Measurements from ENCODE around the gene SPON2. TPM values are rescaled to one million over a fixed set of nuclear protein-coding genes. Genes with fewer than 3 reads are reported as not detected.

The SPON2 gene
- polyA plus RNA-seq, 2 donors, result 17.0 to 26.9 TPM

- H3K4me3 ChIP-seq (ENCODE audit: low read depth in 1 of 2, low read length in 2 of 2), result no peak overlapping the region
- no peaks in the 10 kb centered on the region for H3K9me3 ChIP-seq (ENCODE audit: control insufficient read depth in 2 of 2, insufficient read depth in 1 of 2, low read depth in 1 of 2, low read length in 1 of 2)
- 87 to 88% methylated on average over 16 of the region's 16 CpGs for WGBS, 2 donors
- H3K27ac ChIP-seq (ENCODE audit: low read depth in 2 of 2, low read length in 1 of 2), result no peak overlapping the region
- no peaks in the 10 kb centered on the region for H3K27me3 ChIP-seq (ENCODE audit: control insufficient read depth in 1 of 2, insufficient read depth in 2 of 2, low read length in 2 of 2)
- peaks cover 6 to 20% of the 10 kb centered on the region in 2 donors for H3K4me1 ChIP-seq (ENCODE audit: control insufficient read depth in 2 of 2, insufficient read depth in 2 of 2, low read length in 1 of 2)
- H3K36me3 ChIP-seq (ENCODE audit: control insufficient read depth in 2 of 2, insufficient read depth in 2 of 2, low read length in 1 of 2), result no peaks in the 10 kb centered on the region
These were observed 23.6 kb upstream of the SPON2 start for GRCh38 chr4:1195891-1196401.

GRCh38 chr4:1195109-1195671 lies 22.8 kb upstream of the SPON2 start:
- no peaks in the 10 kb centered on the region for H3K27me3 ChIP-seq (ENCODE audit: control insufficient read depth in 1 of 2, insufficient read depth in 2 of 2, low read length in 2 of 2)
- H3K4me3 ChIP-seq (ENCODE audit: low read depth in 1 of 2, low read length in 2 of 2), result no peak overlapping the region
- H3K4me1 ChIP-seq (ENCODE audit: control insufficient read depth in 2 of 2, insufficient read depth in 2 of 2, low read length in 1 of 2), result peaks cover 6 to 20% of the 10 kb centered on the region in 2 donors
- H3K36me3 ChIP-seq (ENCODE audit: control insufficient read depth in 2 of 2, insufficient read depth in 2 of 2, low read length in 1 of 2), result no peaks in the 10 kb centered on the region
- H3K9me3 ChIP-seq (ENCODE audit: control insufficient read depth in 2 of 2, insufficient read depth in 1 of 2, low read depth in 1 of 2, low read length in 1 of 2), result no peaks in the 10 kb centered on the region
- peak overlapping the region in 1 of 2 donors; percentile 15 for H3K27ac ChIP-seq (ENCODE audit: low read depth in 2 of 2, low read length in 1 of 2)
- WGBS, 2 donors, result 80 to 81% methylated on average over 26 to 29 of the region's 29 CpGs

GRCh38 chr4:1194010-1194900 lies 21.9 kb upstream of the SPON2 start:
- WGBS, 2 donors, result 66 to 68% methylated on average over 47 to 52 of the region's 52 CpGs
- Histone ChIP-seq H3K4me1 (ENCODE audit: control insufficient read depth in 2 of 2, insufficient read depth in 2 of 2, low read length in 1 of 2) (peaks cover 6 to 20% of the 10 kb centered on the region in 2 donors), H3K4me3 (ENCODE audit: low read depth in 1 of 2, low read length in 2 of 2) (no peak overlapping the region), H3K27me3 (ENCODE audit: control insufficient read depth in 1 of 2, insufficient read depth in 2 of 2, low read length in 2 of 2) (no peaks in the 10 kb centered on the region), H3K9me3 (ENCODE audit: control insufficient read depth in 2 of 2, insufficient read depth in 1 of 2, low read depth in 1 of 2, low read length in 1 of 2) (no peaks in the 10 kb centered on the region), H3K36me3 (ENCODE audit: control insufficient read depth in 2 of 2, insufficient read depth in 2 of 2, low read length in 1 of 2) (no peaks in the 10 kb centered on the region), H3K27ac (ENCODE audit: low read depth in 2 of 2, low read length in 1 of 2) (peak overlapping the region; percentile 66 to 72)

DNA sequence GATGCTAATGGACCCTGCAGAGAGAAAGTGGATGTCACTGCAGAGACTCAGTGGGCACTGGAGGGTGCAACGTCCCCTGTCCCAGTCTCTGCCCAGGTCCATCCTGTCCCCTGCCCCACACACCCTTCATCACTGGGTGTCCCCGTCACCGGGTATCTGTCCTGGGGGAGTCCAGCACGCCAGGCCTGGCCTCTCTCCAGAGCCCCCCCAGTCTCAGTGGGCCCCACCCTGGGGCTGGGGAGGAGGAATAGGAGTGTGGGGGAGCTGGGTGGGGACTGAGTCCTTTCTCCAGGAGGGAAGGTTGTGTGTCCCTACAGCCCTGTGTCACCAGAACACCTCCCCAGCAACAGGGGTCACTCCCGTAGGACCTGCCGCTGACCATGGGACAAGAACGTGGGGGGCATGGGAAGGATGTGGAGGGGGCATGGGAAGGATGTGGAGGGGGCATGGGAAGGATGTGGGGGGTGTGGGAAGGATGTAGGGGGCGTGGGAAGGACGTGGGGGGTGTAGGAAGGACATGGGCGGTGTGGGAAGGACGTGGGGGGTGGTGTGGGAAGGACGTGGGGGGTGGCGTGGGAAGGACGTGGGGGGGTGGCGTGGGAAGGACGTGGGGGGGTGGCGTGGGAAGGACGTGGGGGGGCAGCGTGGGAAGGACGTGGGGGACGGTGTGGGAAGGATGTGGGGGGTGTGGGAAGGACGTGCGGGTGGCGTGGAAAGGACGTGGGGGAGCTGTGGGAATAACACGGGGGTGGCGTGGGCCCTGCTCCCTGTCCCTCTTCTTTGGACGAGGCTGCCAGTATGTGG lies 21.0 kb upstream of the SPON2 start:
- Histone ChIP-seq H3K4me1 (ENCODE audit: control insufficient read depth in 2 of 2, insufficient read depth in 2 of 2, low read length in 1 of 2) (peaks cover 6 to 20% of the 10 kb centered on the region in 2 donors), H3K27ac (ENCODE audit: low read depth in 2 of 2, low read length in 1 of 2) (peak overlapping the region; percentile 78 to 82), H3K27me3 (ENCODE audit: control insufficient read depth in 1 of 2, insufficient read depth in 2 of 2, low read length in 2 of 2) (no peaks in the 10 kb centered on the region), H3K4me3 (ENCODE audit: low read depth in 1 of 2, low read length in 2 of 2) (no peak overlapping the region), H3K36me3 (ENCODE audit: control insufficient read depth in 2 of 2, insufficient read depth in 2 of 2, low read length in 1 of 2) (no peaks in the 10 kb centered on the region), H3K9me3 (ENCODE audit: control insufficient read depth in 2 of 2, insufficient read depth in 1 of 2, low read depth in 1 of 2, low read length in 1 of 2) (no peaks in the 10 kb centered on the region)
- WGBS, 2 donors, result 45 to 46% methylated on average over 21 to 28 of the region's 28 CpGs

DNA sequence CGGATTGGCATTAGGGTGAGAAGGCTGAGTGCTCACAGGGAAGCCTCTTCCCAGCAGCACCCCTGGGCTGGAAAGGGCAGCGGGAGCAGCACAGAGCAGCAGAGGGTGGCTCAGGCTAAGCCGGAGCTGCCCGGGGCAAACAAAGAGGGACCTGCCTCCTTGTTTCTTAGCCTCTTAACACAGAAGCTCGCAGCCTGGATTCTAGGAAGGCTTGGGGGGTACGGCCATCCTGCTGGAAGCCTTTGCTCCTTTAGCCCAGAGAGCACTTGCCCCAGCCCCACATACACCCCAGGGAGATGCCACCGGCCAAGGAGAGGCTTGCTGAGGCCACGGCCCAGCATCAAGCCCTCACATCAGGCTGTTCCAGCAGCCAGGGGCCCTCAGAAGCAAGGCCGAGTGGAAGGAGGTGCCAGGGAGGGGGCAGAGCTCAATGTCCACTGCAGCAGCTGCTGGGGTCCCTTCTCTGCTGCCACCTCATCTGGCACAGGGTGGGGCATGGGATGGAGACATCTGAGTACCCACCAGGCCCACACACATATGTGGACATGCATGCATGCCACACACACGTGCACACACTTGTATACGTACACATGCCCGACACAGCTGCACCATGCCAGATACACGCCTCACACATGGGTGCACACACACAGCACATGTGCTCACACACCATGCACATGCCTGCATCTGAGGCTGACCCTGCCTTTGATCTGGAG lies 20.3 kb upstream of the SPON2 start:
- Histone ChIP-seq H3K4me3 (ENCODE audit: low read depth in 1 of 2, low read length in 2 of 2) (no peak overlapping the region), H3K4me1 (ENCODE audit: control insufficient read depth in 2 of 2, insufficient read depth in 2 of 2, low read length in 1 of 2) (peaks cover 6 to 20% of the 10 kb centered on the region in 2 donors), H3K9me3 (ENCODE audit: control insufficient read depth in 2 of 2, insufficient read depth in 1 of 2, low read depth in 1 of 2, low read length in 1 of 2) (no peaks in the 10 kb centered on the region), H3K27ac (ENCODE audit: low read depth in 2 of 2, low read length in 1 of 2) (peak overlapping the region; percentile 78 to 82), H3K27me3 (ENCODE audit: control insufficient read depth in 1 of 2, insufficient read depth in 2 of 2, low read length in 2 of 2) (no peaks in the 10 kb centered on the region), H3K36me3 (ENCODE audit: control insufficient read depth in 2 of 2, insufficient read depth in 2 of 2, low read length in 1 of 2) (no peaks in the 10 kb centered on the region)
- 35 to 42% methylated on average over 13 of the region's 13 CpGs for WGBS, 2 donors

- no peak overlapping the region for H3K4me3 ChIP-seq (ENCODE audit: low read depth in 1 of 2, low read length in 2 of 2)
- H3K27ac ChIP-seq (ENCODE audit: low read depth in 2 of 2, low read length in 1 of 2), result peak overlapping the region; percentile 79 to 82
- H3K9me3 ChIP-seq (ENCODE audit: control insufficient read depth in 2 of 2, insufficient read depth in 1 of 2, low read depth in 1 of 2, low read length in 1 of 2), result no peaks in the 10 kb centered on the region
- H3K4me1 ChIP-seq (ENCODE audit: control insufficient read depth in 2 of 2, insufficient read depth in 2 of 2, low read length in 1 of 2), result peaks cover 6 to 20% of the 10 kb centered on the region in 2 donors
- 22 to 26% methylated on average over 4 of the region's 4 CpGs for WGBS, 2 donors
- no peaks in the 10 kb centered on the region for H3K36me3 ChIP-seq (ENCODE audit: control insufficient read depth in 2 of 2, insufficient read depth in 2 of 2, low read length in 1 of 2)
- H3K27me3 ChIP-seq (ENCODE audit: control insufficient read depth in 1 of 2, insufficient read depth in 2 of 2, low read length in 2 of 2), result no peaks in the 10 kb centered on the region
These were observed 19.7 kb upstream of the SPON2 start for GRCh38 chr4:1192091-1192492.

DNA sequence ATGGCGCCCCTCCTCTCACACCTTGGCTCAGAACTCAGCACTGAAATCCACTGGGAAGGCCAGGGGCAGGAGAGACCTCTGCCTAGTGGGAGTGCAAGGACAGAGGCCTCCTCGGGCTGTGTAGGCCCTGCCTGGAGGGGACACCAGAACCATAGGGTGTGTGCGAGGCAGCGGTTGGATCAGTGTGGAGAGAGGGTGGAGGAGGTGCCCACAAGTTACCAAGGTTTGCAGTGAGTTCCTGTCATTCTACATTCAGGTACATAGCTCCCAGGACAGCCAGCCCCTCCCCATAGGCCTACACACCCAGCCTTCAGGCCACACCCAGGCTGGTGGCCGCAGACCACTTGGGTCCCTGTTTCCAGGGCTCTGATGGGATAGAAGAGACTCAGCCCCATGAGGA lies 19.2 kb upstream of the SPON2 start:
- 44 to 70% methylated on average over 5 of the region's 5 CpGs for WGBS, 2 donors

GRCh38 chr4:1187182-1187581 lies 14.8 kb upstream of the SPON2 start:
- H3K27ac ChIP-seq (ENCODE audit: low read depth in 2 of 2, low read length in 1 of 2), result no peak overlapping the region
- 24 to 29% methylated on average over 1 of the region's 1 CpG for WGBS, 2 donors
- peaks cover 0 to 7% of the 10 kb centered on the region in 2 donors for H3K4me1 ChIP-seq (ENCODE audit: control insufficient read depth in 2 of 2, insufficient read depth in 2 of 2, low read length in 1 of 2)
- no peaks in the 10 kb centered on the region for H3K36me3 ChIP-seq (ENCODE audit: control insufficient read depth in 2 of 2, insufficient read depth in 2 of 2, low read length in 1 of 2)
- no peak overlapping the region for H3K4me3 ChIP-seq (ENCODE audit: low read depth in 1 of 2, low read length in 2 of 2)
- H3K9me3 ChIP-seq (ENCODE audit: control insufficient read depth in 2 of 2, insufficient read depth in 1 of 2, low read depth in 1 of 2, low read length in 1 of 2), result no peaks in the 10 kb centered on the region
- H3K27me3 ChIP-seq (ENCODE audit: control insufficient read depth in 1 of 2, insufficient read depth in 2 of 2, low read length in 2 of 2), result no peaks in the 10 kb centered on the region

More for the DNA sequence above, 19.2 kb upstream of the SPON2 start:
- Histone ChIP-seq H3K27ac (ENCODE audit: low read depth in 2 of 2, low read length in 1 of 2) (peak overlapping the region; percentile 79 to 81), H3K4me1 (ENCODE audit: control insufficient read depth in 2 of 2, insufficient read depth in 2 of 2, low read length in 1 of 2) (peaks cover 6 to 20% of the 10 kb centered on the region in 2 donors), H3K4me3 (ENCODE audit: low read depth in 1 of 2, low read length in 2 of 2) (no peak overlapping the region), H3K36me3 (ENCODE audit: control insufficient read depth in 2 of 2, insufficient read depth in 2 of 2, low read length in 1 of 2) (no peaks in the 10 kb centered on the region), H3K27me3 (ENCODE audit: control insufficient read depth in 1 of 2, insufficient read depth in 2 of 2, low read length in 2 of 2) (no peaks in the 10 kb centered on the region), H3K9me3 (ENCODE audit: control insufficient read depth in 2 of 2, insufficient read depth in 1 of 2, low read depth in 1 of 2, low read length in 1 of 2) (no peaks in the 10 kb centered on the region)

Data from esophagus (tissue), 2 donors.